HG03565 (cell line): ENCODE data around the gene NPTX1.

Source experiments
- ATAC-seq: cut with Tn5 transposase; IDR thresholded peaks from one replicate; pipeline ENCODE4 v1.9.1; 2021; ENCODE audit warnings: mild to moderate bottlenecking, moderate library complexity; ENCODE audit not compliant: unreplicated experiment

NPTX1 gene

GRCh38 chr17:80503921-80504320 lies 27.5 kb upstream of the NPTX1 start:
- ATAC-seq = no peak

GRCh38 chr17:80503031-80503430 lies 26.6 kb upstream of the NPTX1 start:
- ATAC-seq = no peak

GRCh38 chr17:80502578-80502877 lies 26.1 kb upstream of the NPTX1 start:
- no peak for ATAC-seq

- ATAC-seq = no peak
These were observed 25.6 kb upstream of the NPTX1 start for GRCh38 chr17:80501741-80502577.

- ATAC-seq = no peak
These were observed 23.7 kb upstream of the NPTX1 start for GRCh38 chr17:80499961-80500665.

GRCh38 chr17:80499560-80499959 lies 23.2 kb upstream of the NPTX1 start:
- ATAC-seq = no peak

GRCh38 chr17:80498920-80499410 lies 22.6 kb upstream of the NPTX1 start:
- ATAC-seq = no peak

- no peak for ATAC-seq
These were observed 22.0 kb upstream of the NPTX1 start for GRCh38 chr17:80498242-80498919.

- no peak for ATAC-seq
These were observed 21.4 kb upstream of the NPTX1 start for GRCh38 chr17:80497726-80498241.

- ATAC-seq = no peak
These were observed 18.1 kb upstream of the NPTX1 start for GRCh38 chr17:80494547-80494946.

GRCh38 chr17:80492343-80493136 lies 16.1 kb upstream of the NPTX1 start:
- no peak for ATAC-seq

GRCh38 chr17:80491478-80492342 lies 15.3 kb upstream of the NPTX1 start:
- no peak for ATAC-seq

- no peak for ATAC-seq
These were observed 11.1 kb upstream of the NPTX1 start for GRCh38 chr17:80487511-80487910.

- ATAC-seq = no peak
These were observed 10.3 kb upstream of the NPTX1 start for GRCh38 chr17:80486692-80487091.

- no peak for ATAC-seq
These were observed 9.4 kb upstream of the NPTX1 start for GRCh38 chr17:80485846-80486245.

- ATAC-seq = no peak
These were observed 6.3 kb upstream of the NPTX1 start for GRCh38 chr17:80482555-80483308.

- ATAC-seq = no peak
These were observed 5.6 kb upstream of the NPTX1 start for GRCh38 chr17:80482058-80482318.

- no peak for ATAC-seq
These were observed 5.1 kb upstream of the NPTX1 start for GRCh38 chr17:80481284-80482057.

GRCh38 chr17:80480248-80480647 lies 3.8 kb upstream of the NPTX1 start:
- no peak for ATAC-seq
